Activated CD8-positive, alpha-beta memory T cell treated with anti-CD3 and anti-CD28 coated beads for 4 hours (primary cell): Measurements from ENCODE around the gene PTGER3.

Experiments used
- DNase-seq, 2 donors: peaks; one replicate each; pipeline ENCODE4 v3.0.0-alpha.2; 2020; ENCODE audit warnings: low read depth in 2 of 2

The PTGER3 gene

GRCh38 chr1:71047635-71048607 lies at the start of gene PTGER3:
PTGER3 (minus strand) TSS chr1:71047816; CDS start chr1:71047577, 239 bp downstream.
- peak; percentile 21 to 31 for DNase-seq

DNA sequence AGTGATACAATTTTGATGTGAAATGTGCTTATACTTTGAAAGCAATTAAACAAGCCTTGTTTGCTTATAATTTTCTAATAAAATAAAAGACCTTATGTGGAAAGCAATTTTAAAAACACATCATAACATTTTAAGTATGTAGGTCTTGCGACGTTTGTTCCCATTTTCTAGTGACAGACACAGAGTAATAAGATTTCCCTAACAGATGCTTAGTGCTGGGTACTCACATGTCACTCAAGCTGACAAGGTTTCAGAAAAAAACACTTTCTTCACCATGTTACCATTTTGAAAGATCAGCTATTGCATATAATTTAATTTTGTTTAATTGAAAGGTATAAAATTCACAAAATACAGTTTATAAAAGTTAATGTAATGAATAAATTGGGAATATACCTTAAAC lies 47.3 kb upstream of the PTGER3 start:
- DNase-seq = no peak

DNA sequence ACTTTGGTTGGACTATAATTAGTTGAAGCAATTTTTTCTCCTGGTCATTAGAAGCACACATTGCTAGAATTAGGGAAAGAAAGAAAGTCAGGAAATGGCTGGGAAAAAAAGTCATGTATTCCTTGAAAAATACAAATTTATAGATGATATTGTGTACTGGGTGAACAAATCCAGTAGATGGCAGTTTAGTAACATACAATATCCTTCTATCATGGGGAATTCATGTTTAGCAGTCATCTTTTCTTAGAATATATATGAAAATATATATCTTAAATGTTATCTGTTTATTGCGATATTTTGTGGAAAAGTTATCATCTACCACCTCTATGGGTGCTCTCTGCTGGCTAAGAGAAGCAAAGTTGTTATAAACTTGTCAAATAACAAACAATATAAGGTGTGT lies 46.3 kb upstream of the PTGER3 start:
- no peak for DNase-seq

- no peak for DNase-seq
These were observed 42.1 kb upstream of the PTGER3 start for GRCh38 chr1:71089536-71090270.

- DNase-seq = no peak
These were observed 41.1 kb upstream of the PTGER3 start for GRCh38 chr1:71088645-71089287.

DNA sequence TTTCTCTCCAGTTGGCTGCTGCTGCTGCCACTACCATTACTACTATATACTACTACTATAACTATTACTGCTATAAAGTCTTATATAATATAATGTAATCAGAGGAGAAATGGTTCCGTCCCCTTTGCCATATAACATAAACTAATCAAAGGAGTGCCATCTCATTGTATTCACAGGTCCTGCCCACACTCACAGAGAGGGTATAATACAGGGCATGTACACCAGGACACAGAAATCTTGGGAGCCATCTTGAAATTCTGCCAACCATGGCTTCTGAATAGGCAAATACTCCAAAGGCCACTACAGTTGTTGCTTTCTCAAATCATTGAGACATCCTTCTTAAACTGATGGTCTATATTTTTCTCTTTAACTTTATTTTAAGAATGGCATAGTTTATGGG lies 40.1 kb upstream of the PTGER3 start:
- DNase-seq = no peak

GRCh38 chr1:71087060-71087459 lies 39.4 kb upstream of the PTGER3 start:
- DNase-seq = no peak

DNA sequence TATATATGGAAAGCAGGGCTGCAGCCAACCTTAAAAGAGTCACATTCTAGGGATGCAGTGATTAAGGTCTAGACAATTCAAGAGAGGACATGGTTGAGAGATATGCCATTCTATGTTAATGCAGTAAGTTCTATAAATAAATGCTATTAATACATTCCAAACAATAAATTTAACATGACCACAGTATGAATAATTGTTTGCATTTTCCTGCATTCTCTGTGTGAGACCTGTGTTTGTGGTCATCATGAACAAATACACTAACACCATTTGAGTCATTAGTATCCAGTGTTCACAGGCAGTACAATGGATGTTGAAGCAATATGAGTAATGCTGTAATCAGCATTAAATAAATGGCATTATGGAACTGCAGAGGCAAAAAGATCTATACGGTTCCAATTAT lies 38.7 kb upstream of the PTGER3 start:
- DNase-seq = no peak

DNA sequence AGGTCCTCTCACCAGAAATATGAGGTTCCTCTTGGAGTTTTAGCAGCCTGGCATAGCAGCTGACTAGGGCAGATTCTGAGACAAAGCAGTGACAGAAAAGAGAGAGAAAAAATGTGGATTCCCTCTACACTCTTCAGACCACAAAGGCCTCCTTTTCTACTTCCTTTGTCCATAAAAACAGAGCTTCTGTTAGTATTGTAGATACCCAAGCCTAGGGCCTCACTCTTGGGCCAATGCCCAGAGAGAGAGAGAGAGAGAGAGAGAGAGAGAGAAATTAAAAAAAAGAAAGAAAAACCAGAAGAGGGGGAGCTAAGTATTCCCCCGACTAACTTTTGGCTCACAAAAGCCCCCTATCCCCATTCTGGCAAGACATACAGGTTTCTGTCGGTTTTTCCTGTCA lies 35.7 kb upstream of the PTGER3 start:
- no peak for DNase-seq

DNA sequence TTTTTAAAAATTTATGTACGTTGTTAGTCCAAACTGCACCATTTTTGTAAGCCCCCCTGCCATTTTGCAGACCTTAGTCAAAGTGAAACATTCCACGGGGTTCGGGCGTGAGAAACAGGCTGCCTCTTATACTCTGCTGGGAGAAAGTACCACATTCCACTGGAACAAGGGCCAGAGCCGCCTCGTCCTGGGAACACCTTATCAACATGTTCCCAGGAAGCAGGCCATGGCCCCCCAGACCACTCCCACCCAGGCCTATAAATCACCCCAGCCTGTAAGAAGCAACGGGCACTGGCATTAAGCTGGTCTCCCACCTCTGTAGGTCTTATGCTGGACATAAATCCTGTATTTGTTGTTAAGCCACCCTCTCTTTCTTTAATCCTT lies 34.1 kb upstream of the PTGER3 start:
- no peak for DNase-seq

DNA sequence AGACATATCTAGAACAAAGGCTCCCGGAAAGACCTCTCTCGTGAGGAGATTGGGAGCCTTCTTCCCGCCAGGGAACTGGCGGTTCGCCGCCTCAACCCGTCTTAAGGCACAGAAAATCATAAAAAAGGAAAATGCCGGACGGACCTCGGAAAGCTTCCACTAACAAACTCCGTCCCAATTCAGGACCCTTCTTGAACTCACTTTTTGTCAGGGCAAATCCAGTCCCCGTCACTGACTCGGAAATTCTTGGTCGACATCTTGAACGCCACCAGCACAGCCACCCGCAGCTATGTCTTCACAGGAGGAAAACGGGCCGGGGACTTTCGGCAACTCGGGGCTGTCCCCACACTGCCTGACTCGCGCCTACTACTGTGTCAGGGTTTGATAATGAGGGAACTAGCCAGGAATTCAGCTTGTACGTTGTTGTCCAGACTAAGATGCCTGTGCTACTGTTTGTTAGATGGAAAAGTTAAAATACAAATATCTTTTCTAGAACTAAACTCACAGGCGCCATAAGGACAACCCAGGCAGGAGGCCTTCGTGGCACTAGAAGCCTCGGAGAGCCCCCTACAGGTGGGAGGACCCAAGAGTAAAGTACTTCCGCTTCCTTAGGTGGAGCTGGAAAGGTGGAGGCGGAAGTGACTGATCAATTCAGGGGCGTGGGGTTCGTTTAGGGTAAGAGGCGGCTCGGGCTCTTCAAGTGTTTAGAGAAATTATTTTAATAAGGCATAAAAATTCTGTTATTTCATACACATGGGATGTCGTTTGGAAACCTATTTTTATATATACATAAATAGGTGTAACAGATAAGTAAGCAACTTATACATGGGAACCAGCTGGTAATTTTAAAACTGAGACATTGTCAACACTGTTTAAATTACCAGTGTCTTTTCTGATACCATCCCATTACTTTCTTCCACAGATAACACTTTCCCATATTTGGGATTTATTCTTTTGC lies 33.4 kb upstream of the PTGER3 start, which contains the start of gene ZRANB2:
TSS of gene ZRANB2 (minus strand) at position 297 of the 958 bp plus-strand sequence. CDS start at position 257, 40 bp downstream.
- peak; percentile 75 to 85 for DNase-seq

DNA sequence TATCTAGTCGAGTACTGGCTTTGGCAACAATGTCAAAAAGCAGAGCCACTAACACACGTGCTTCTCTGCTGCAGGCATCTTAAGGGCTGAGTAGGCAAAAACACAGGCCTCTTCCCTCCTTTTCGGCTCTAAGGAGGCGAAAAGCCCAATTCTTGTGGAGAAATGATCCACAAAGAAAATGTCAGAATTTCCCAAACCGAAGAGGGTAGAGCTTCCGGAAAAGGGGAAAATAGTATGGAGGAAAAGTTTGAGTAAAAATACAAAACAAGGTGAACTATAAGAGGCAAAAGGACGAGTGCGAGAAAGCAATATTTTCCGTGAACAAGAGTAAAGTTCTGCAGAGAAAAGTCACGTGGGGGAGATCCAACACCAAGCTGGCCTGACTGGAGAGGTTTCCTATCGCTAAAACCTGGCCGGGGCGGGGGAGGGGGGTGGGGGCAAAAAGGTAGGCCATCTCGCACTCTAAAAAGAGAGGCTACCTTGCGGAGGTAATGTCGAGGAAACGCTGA lies 32.7 kb upstream of the PTGER3 start:
- DNase-seq = no peak

DNA sequence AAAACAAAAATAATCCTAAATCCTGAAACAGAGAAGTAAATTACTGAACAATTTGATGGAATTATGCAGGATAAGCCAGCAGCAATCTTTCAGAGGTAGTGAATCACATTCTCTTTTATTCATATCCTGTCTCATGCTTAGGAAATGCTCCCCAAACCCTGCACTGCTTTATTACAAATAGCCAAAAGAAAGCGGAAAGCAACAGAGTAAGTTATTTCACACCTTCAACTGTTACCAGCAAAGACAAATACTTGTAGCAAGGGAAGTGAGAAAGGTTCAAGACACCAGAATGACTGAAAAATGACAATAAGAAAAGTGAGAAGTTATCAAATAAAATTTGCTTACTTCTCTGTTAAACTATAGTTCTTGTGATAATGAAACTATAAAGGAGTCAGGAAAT lies 27.1 kb upstream of the PTGER3 start:
- DNase-seq = no peak

DNA sequence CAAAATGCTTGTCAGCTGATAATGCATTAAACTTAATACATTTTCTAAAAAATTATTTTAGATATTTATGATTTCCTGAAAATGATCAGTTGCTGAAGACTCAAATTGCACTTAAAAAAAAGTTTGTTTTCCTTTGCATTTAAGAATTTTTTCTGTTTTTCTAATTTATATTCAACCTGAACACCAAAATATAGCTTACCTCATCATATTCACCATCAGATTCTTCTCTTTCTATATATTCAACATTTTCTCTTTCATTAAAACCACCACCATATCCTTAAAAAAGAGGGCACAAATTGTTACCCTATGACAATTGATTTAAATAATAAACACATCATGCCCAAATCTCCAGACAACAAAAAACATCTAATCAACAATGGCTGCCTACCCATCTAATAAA lies 24.7 kb upstream of the PTGER3 start:
- DNase-seq = no peak

DNA sequence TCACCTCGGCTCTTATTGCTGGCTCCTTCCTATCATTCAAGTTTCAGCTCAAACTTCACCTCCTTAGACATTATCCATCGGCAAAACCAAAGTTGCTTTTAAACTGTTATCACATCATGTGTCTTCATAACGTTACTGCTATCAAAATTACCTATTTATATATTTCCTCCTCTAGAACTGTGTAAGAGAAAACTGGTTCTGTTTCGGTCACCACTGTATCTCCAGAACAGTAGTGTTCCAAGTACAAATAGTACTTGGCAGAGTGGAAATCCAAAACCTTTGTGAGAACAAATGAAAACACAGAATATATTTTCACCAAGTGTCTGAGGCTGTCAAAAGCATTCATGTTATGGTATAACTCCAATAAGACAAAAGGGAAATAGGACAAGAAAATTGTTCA lies 24.1 kb upstream of the PTGER3 start:
- DNase-seq = no peak

- no peak for DNase-seq
These were observed 21.0 kb upstream of the PTGER3 start for GRCh38 chr1:71068325-71069240.

DNA sequence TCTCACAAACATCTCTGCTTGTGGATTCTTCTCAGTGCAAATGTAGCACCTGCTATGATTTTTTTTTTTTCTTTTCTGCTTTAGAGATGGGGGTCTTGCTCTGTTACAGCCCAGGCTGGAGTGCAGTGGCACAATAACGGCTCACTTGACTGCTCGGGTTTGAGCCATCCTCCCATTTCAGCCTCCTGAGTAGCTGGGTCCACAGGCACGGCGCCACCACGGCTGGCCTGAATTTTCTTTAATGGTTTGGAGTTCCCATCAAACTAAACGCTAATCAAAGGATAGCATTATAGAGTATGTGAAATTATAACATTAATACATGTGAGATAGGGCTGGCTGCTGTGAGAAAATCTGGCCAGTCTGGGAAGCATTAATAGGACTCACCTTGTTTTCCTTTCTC lies 7.2 kb upstream of the PTGER3 start:
- DNase-seq = no peak

GRCh38 chr1:71054281-71054731 lies 6.7 kb upstream of the PTGER3 start:
- DNase-seq = no peak

GRCh38 chr1:71053758-71054157 lies 6.1 kb upstream of the PTGER3 start:
- no peak for DNase-seq

GRCh38 chr1:71053146-71053545 lies 5.5 kb upstream of the PTGER3 start:
- no peak for DNase-seq
